Measurements from ENCODE around the gene KCNG3.

Gene KCNG3

GRCh38 chr2:42493468-42494354 is at the start of gene KCNG3:
Gene KCNG3, minus strand, starts transcription at chr2:42493982. Its CDS starts 481 bp downstream, at chr2:42493501.
- DNase-seq, result no peak

- no peak for DNase-seq
Observed at GRCh38 chr2:42542871-42543270, 49.1 kb upstream of the KCNG3 start.

- DNase-seq, result no peak
Observed at GRCh38 chr2:42537493-42537892, 43.7 kb upstream of the KCNG3 start.

GRCh38 chr2:42532397-42532796 is 38.6 kb upstream of the KCNG3 start:
- no peak for DNase-seq

- no peak for DNase-seq
Observed at GRCh38 chr2:42523341-42523740, 29.6 kb upstream of the KCNG3 start.

GRCh38 chr2:42522035-42522434 is 28.3 kb upstream of the KCNG3 start:
- no peak for DNase-seq

- DNase-seq, result no peak
Observed at GRCh38 chr2:42519624-42520023, 25.8 kb upstream of the KCNG3 start.

GRCh38 chr2:42516418-42516901 is 22.7 kb upstream of the KCNG3 start:
- DNase-seq, result no peak

- DNase-seq, result no peak
Observed at GRCh38 chr2:42513252-42513918, 19.6 kb upstream of the KCNG3 start.

- no peak for DNase-seq
Observed at GRCh38 chr2:42510608-42511243, 16.9 kb upstream of the KCNG3 start.

GRCh38 chr2:42510191-42510590 is 16.4 kb upstream of the KCNG3 start:
- DNase-seq, result no peak

- DNase-seq, result no peak
Observed at GRCh38 chr2:42504364-42505230, 10.8 kb upstream of the KCNG3 start.

GRCh38 chr2:42503291-42503690 is 9.5 kb upstream of the KCNG3 start:
- DNase-seq, result no peak

GRCh38 chr2:42498497-42498896 is 4.7 kb upstream of the KCNG3 start:
- DNase-seq, result no peak

GRCh38 chr2:42495611-42496010 is 1.8 kb upstream of the KCNG3 start:
- DNase-seq, result no peak

GRCh38 chr2:42495234-42495581 is 1.4 kb upstream of the KCNG3 start:
- DNase-seq, result no peak

- peak in 1 of 2 experiments; percentile 0 for DNase-seq
Observed at GRCh38 chr2:42494355-42495233, 812 bp upstream of the KCNG3 start.

- no peak for DNase-seq
Observed at GRCh38 chr2:42492691-42493467, 903 bp downstream of the KCNG3 start.

GRCh38 chr2:42488297-42488696 is 5.5 kb downstream of the KCNG3 start:
- DNase-seq, result no peak

- no peak for DNase-seq
Observed at GRCh38 chr2:42486145-42486906, 7.5 kb downstream of the KCNG3 start.

All from cerebellar nuclear complex (tissue), 1 donor.